Measurements from ENCODE around the gene CDC7. TPM values are rescaled to one million over a fixed set of nuclear protein-coding genes. Genes with fewer than 3 reads are reported as not detected.

The CDC7 gene
- total and polyA plus RNA-seq, 2 experiments from 2014 or later = 26.6 to 44.0 TPM

DNA sequence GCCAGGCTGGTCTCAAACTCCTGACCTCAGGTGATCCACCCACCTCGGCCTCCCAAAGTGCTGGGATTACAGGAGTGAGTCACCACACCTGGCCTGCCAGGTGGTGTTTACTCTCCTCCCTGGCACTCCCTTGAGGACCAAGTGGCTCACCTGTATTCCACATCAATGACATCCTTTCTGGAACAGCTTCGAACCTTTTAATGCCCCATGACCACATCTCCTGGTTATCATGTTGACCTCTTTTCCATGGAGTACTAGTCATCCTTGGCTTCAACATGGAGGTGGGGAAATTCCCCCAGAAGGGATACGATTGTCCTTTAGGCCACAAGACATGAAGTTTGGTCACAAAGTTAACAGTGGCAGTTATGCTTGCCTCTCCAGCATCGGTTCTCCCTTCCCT lies 66.9 kb downstream of the CDC7 start:
- no peaks in the 10 kb centered on the region for H3K27me3 ChIP-seq (ENCODE audit: insufficient read depth)
- H3K4me1 ChIP-seq (ENCODE audit: insufficient read depth) = no peaks in the 10 kb centered on the region; the same call in 1 of the 2 replicates
- no peaks in the 10 kb centered on the region for H4K20me1 ChIP-seq (replicated peaks; ENCODE audit: insufficient read depth)
- 0 out of 2 replicates have a peak, but pooled peaks cover 8% of the 10 kb centered on the region for H3K36me3 ChIP-seq (ENCODE audit: insufficient read depth)
- H2AFZ ChIP-seq = no peak overlapping the region
- H3K27ac ChIP-seq (ENCODE audit: low read depth) = no peak overlapping the region
- no peaks in the 10 kb centered on the region for H3K9me2 ChIP-seq (ENCODE audit: insufficient read depth)
- H3K27ac Mint-ChIP-seq = no peak overlapping the region
- no peak overlapping the region for H3K4me3 ChIP-seq
- no peak overlapping the region for H3K4me3 Mint-ChIP-seq
- H3K4me1 Mint-ChIP-seq = peaks cover 4% of the 10 kb centered on the region; the same call in 2 of the 3 replicates
- no peak overlapping the region for H3K4me2 ChIP-seq
- no peak for ATAC-seq
- H3F3A ChIP-seq (replicated peaks; ENCODE audit: low read depth) = no peaks in the 10 kb centered on the region
- no peak for DNase-seq (ENCODE audit: low spot score)
- no peaks in the 10 kb centered on the region for H3K27me3 Mint-ChIP-seq (ENCODE audit: insufficient read depth, low read depth, poor library complexity)
- TF ChIP-seq, protein P1, sequence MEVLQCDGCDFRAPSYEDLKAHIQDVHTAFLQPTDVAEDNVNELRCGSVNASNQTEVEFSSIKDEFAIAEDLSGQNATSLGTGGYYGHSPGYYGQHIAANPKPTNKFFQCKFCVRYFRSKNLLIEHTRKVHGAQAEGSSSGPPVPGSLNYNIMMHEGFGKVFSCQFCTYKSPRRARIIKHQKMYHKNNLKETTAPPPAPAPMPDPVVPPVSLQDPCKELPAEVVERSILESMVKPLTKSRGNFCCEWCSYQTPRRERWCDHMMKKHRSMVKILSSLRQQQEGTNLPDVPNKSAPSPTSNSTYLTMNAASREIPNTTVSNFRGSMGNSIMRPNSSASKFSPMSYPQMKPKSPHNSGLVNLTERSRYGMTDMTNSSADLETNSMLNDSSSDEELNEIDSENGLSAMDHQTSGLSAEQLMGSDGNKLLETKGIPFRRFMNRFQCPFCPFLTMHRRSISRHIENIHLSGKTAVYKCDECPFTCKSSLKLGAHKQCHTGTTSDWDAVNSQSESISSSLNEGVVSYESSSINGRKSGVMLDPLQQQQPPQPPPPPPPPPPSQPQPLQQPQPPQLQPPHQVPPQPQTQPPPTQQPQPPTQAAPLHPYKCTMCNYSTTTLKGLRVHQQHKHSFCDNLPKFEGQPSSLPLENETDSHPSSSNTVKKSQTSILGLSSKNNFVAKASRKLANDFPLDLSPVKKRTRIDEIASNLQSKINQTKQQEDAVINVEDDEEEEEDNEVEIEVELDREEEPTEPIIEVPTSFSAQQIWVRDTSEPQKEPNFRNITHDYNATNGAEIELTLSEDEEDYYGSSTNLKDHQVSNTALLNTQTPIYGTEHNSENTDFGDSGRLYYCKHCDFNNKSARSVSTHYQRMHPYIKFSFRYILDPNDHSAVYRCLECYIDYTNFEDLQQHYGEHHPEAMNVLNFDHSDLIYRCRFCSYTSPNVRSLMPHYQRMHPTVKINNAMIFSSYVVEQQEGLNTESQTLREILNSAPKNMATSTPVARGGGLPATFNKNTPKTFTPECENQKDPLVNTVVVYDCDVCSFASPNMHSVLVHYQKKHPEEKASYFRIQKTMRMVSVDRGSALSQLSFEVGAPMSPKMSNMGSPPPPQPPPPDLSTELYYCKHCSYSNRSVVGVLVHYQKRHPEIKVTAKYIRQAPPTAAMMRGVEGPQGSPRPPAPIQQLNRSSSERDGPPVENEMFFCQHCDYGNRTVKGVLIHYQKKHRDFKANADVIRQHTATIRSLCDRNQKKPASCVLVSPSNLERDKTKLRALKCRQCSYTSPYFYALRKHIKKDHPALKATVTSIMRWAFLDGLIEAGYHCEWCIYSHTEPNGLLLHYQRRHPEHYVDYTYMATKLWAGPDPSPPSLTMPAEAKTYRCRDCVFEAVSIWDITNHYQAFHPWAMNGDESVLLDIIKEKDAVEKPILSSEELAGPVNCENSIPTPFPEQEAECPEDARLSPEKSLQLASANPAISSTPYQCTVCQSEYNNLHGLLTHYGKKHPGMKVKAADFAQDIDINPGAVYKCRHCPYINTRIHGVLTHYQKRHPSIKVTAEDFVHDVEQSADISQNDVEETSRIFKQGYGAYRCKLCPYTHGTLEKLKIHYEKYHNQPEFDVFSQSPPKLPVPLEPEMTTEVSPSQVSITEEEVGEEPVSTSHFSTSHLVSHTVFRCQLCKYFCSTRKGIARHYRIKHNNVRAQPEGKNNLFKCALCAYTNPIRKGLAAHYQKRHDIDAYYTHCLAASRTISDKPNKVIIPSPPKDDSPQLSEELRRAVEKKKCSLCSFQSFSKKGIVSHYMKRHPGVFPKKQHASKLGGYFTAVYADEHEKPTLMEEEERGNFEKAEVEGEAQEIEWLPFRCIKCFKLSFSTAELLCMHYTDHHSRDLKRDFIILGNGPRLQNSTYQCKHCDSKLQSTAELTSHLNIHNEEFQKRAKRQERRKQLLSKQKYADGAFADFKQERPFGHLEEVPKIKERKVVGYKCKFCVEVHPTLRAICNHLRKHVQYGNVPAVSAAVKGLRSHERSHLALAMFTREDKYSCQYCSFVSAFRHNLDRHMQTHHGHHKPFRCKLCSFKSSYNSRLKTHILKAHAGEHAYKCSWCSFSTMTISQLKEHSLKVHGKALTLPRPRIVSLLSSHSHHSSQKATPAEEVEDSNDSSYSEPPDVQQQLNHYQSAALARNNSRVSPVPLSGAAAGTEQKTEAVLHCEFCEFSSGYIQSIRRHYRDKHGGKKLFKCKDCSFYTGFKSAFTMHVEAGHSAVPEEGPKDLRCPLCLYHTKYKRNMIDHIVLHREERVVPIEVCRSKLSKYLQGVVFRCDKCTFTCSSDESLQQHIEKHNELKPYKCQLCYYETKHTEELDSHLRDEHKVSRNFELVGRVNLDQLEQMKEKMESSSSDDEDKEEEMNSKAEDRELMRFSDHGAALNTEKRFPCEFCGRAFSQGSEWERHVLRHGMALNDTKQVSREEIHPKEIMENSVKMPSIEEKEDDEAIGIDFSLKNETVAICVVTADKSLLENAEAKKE (CRISPR knock-in tag; IDR thresholded peaks at IDR 0.05) = no peak
- no peak for TF ChIP-seq ZNF114 (CRISPR knock-in tag; IDR thresholded peaks at IDR 0.05)
- TF ChIP-seq STAT1 (IDR thresholded peaks at IDR 0.05; ENCODE audit: unreplicated experiment) = no peak
- no peak for TF ChIP-seq NANOG (IDR thresholded peaks at IDR 0.05; ENCODE audit: borderline replicate concordance)
- TF ChIP-seq, protein P2, sequence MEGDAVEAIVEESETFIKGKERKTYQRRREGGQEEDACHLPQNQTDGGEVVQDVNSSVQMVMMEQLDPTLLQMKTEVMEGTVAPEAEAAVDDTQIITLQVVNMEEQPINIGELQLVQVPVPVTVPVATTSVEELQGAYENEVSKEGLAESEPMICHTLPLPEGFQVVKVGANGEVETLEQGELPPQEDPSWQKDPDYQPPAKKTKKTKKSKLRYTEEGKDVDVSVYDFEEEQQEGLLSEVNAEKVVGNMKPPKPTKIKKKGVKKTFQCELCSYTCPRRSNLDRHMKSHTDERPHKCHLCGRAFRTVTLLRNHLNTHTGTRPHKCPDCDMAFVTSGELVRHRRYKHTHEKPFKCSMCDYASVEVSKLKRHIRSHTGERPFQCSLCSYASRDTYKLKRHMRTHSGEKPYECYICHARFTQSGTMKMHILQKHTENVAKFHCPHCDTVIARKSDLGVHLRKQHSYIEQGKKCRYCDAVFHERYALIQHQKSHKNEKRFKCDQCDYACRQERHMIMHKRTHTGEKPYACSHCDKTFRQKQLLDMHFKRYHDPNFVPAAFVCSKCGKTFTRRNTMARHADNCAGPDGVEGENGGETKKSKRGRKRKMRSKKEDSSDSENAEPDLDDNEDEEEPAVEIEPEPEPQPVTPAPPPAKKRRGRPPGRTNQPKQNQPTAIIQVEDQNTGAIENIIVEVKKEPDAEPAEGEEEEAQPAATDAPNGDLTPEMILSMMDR (conservative IDR thresholded peaks at IDR 0.05; ENCODE audit: low read depth in 2 of 2) = no peak
- TF ChIP-seq CREB1 (CRISPR knock-in tag; IDR thresholded peaks at IDR 0.05; ENCODE audit: low read depth) = no peak
- TF ChIP-seq, protein P3, sequence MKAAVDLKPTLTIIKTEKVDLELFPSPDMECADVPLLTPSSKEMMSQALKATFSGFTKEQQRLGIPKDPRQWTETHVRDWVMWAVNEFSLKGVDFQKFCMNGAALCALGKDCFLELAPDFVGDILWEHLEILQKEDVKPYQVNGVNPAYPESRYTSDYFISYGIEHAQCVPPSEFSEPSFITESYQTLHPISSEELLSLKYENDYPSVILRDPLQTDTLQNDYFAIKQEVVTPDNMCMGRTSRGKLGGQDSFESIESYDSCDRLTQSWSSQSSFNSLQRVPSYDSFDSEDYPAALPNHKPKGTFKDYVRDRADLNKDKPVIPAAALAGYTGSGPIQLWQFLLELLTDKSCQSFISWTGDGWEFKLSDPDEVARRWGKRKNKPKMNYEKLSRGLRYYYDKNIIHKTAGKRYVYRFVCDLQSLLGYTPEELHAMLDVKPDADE (IDR thresholded peaks at IDR 0.05) = no peak
- TF ChIP-seq POLR2AphosphoS5 (IDR thresholded peaks at IDR 0.05; ENCODE audit: low read depth) = no peak
- no peak for TF ChIP-seq EZH2phosphoT487 (IDR thresholded peaks at IDR 0.05; ENCODE audit: unreplicated experiment)
- TF ChIP-seq EZH2 (IDR thresholded peaks at IDR 0.05; ENCODE audit: low read depth, unreplicated experiment) = no peak
- peaks cover 8% of the 10 kb centered on the region for H3K36me3 Mint-ChIP-seq (ENCODE audit: low read depth)
- H3K79me2 ChIP-seq (replicated peaks; ENCODE audit: insufficient read depth) = no peaks in the 10 kb centered on the region
- H3K9me3 Mint-ChIP-seq = peaks cover 8% of the 10 kb centered on the region; the same call in 2 of the 3 replicates
